SK-N-SH treated with all-trans-retinoic acid at 6 μM for 48 hours (cell line): ENCODE results near the gene ABHD17B.
A peak's percentile ranks its signal among the peaks of the same experiment; 100 is the strongest.

Source experiments
- ATAC-seq: fragments of 200-7000 bp; cut with Tn5 transposase; 3 replicates; pipeline ENCODE4 v1.9.1; 2020; ENCODE audit warnings: mild to moderate bottlenecking, moderate library complexity
- ARNTL ChIP-seq: fragments of 450-650 bp; formaldehyde crosslinking; IDR thresholded peaks from 2 replicates; pipeline ENCODE4 v1.5.0; 2020; ENCODE audit warnings: low read depth, mild to moderate bottlenecking, moderate library complexity, borderline replicate concordance
- BACH2 ChIP-seq: fragments of 250-450 bp; sonication (Bioruptor Pico); IDR thresholded peaks from 2 replicates; pipeline ENCODE4 v1.9.0; 2021; ENCODE audit warnings: mild to moderate bottlenecking, borderline replicate concordance
- CSDC2 ChIP-seq: fragments of 250-450 bp; sonication (Bioruptor Pico); IDR thresholded peaks from 2 replicates; pipeline ENCODE4 v1.5.0; 2020; ENCODE audit warnings: mild to moderate bottlenecking, moderate library complexity
- ESRRG ChIP-seq: fragments of 250-450 bp; sonication (Bioruptor Pico); IDR thresholded peaks from 2 replicates; pipeline ENCODE4 v1.6.1; 2021; ENCODE audit warnings: mild to moderate bottlenecking
- OSR1 ChIP-seq: fragments of 250-450 bp; sonication (Bioruptor Pico); IDR thresholded peaks from 2 replicates; pipeline ENCODE4 v1.8.0; 2022; ENCODE audit warnings: moderate library complexity, mild to moderate bottlenecking, inconsistent platforms
- PPARA ChIP-seq: fragments of 250-450 bp; sonication (Bioruptor Pico); IDR thresholded peaks from 2 replicates; pipeline ENCODE4 v1.5.0; 2020; ENCODE audit warnings: mild to moderate bottlenecking, borderline replicate concordance
- RARB ChIP-seq: fragments of 250-450 bp; sonication (Bioruptor Pico); IDR thresholded peaks from 2 replicates; pipeline ENCODE4 v1.8.0; 2021; ENCODE audit warnings: mild to moderate bottlenecking, moderate library complexity
- TCF4 ChIP-seq: fragments of 250-450 bp; sonication (Bioruptor Pico); IDR thresholded peaks from 2 replicates; pipeline ENCODE4 v1.8.0; 2021; ENCODE audit warnings: mild to moderate bottlenecking, moderate library complexity, borderline replicate concordance
- TOX ChIP-seq: fragments of 250-450 bp; sonication (Bioruptor Pico); IDR thresholded peaks from 2 replicates; pipeline ENCODE4 v1.8.0; 2021; ENCODE audit warnings: mild to moderate bottlenecking, moderate library complexity, borderline replicate concordance
- ZFP3 ChIP-seq: fragments of 250-450 bp; sonication (Bioruptor Pico); IDR thresholded peaks from 2 replicates; pipeline ENCODE4 v1.5.0; 2020; ENCODE audit warnings: mild to moderate bottlenecking, moderate library complexity
- ZFP30 ChIP-seq: fragments of 450-650 bp; formaldehyde crosslinking; IDR thresholded peaks from 2 replicates; pipeline ENCODE4 v1.5.0; 2022; ENCODE audit warnings: mild to moderate bottlenecking, moderate library complexity
- ZNF565 ChIP-seq: fragments of 450-650 bp; formaldehyde crosslinking; conservative IDR thresholded peaks from 2 replicates; pipeline ENCODE4 v1.5.0; 2020; ENCODE audit warnings: low read depth, mild to moderate bottlenecking, moderate library complexity
- ZNF70 ChIP-seq: fragments of 450-650 bp; formaldehyde crosslinking; IDR thresholded peaks from 2 replicates; pipeline ENCODE4 v1.5.0; 2020; ENCODE audit warnings: mild to moderate bottlenecking, moderate library complexity
- TF ChIP-seq, protein P1 (sequence below): fragments of 250-450 bp; sonication (Bioruptor Pico); IDR thresholded peaks from 2 replicates; pipeline ENCODE4 v1.5.1; 2020; ENCODE audit warnings: low read depth, mild to moderate bottlenecking, moderate library complexity
- TF ChIP-seq, protein P2 (sequence below): fragments of 250-450 bp; sonication (Bioruptor Pico); IDR thresholded peaks from 2 replicates; pipeline ENCODE4 v1.5.0; 2020; ENCODE audit warnings: mild to moderate bottlenecking, moderate library complexity
- TF ChIP-seq, protein P3 (sequence below): fragments of 250-450 bp; sonication (Bioruptor Pico); IDR thresholded peaks from 2 replicates; pipeline ENCODE4 v1.8.0; 2021; ENCODE audit warnings: low read depth, mild to moderate bottlenecking, moderate library complexity, borderline replicate concordance
- TF ChIP-seq, protein P4 (sequence below): fragments of 250-450 bp; sonication (Bioruptor Pico); IDR thresholded peaks from 2 replicates; pipeline ENCODE4 v1.8.0; 2020; ENCODE audit warnings: mild to moderate bottlenecking, moderate library complexity, borderline replicate concordance

The ABHD17B gene

DNA sequence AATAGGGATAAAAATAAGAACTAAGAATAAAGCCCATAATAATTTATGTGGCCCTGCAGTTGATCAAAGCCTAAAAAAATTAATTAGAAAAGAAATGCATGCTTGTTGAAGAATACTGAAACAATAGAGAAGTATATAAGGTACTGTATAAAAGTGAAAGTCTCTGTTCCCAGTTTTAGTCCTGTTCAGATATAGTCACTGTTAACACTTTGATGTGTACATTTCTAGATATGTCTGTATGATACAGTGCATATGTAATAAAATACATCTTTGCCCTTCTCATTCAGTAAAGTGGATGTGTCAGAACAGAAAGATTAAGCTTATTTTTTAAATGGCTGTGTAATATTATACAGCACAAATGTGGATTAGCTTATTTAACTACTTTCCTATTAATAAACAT, 4.5 kb upstream of the ABHD17B start:
- no peak for ATAC-seq
- TF ChIP-seq, protein P1, sequence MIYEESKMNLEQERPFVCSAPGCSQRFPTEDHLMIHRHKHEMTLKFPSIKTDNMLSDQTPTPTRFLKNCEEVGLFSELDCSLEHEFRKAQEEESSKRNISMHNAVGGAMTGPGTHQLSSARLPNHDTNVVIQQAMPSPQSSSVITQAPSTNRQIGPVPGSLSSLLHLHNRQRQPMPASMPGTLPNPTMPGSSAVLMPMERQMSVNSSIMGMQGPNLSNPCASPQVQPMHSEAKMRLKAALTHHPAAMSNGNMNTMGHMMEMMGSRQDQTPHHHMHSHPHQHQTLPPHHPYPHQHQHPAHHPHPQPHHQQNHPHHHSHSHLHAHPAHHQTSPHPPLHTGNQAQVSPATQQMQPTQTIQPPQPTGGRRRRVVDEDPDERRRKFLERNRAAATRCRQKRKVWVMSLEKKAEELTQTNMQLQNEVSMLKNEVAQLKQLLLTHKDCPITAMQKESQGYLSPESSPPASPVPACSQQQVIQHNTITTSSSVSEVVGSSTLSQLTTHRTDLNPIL, result no peak
- TF ChIP-seq OSR1 (CRISPR knock-in tag) (no peak), ARNTL (no peak), ESRRG (CRISPR knock-in tag) (no peak), CSDC2 (CRISPR knock-in tag) (no peak), BACH2 (CRISPR knock-in tag) (no peak), ZNF565 (CRISPR knock-in tag) (no peak), PPARA (CRISPR knock-in tag) (no peak), ZFP3 (CRISPR knock-in tag) (no peak), ZFP30 (CRISPR knock-in tag) (no peak), RARB (CRISPR knock-in tag) (no peak), ZNF70 (no peak)
- TF ChIP-seq, protein P2, sequence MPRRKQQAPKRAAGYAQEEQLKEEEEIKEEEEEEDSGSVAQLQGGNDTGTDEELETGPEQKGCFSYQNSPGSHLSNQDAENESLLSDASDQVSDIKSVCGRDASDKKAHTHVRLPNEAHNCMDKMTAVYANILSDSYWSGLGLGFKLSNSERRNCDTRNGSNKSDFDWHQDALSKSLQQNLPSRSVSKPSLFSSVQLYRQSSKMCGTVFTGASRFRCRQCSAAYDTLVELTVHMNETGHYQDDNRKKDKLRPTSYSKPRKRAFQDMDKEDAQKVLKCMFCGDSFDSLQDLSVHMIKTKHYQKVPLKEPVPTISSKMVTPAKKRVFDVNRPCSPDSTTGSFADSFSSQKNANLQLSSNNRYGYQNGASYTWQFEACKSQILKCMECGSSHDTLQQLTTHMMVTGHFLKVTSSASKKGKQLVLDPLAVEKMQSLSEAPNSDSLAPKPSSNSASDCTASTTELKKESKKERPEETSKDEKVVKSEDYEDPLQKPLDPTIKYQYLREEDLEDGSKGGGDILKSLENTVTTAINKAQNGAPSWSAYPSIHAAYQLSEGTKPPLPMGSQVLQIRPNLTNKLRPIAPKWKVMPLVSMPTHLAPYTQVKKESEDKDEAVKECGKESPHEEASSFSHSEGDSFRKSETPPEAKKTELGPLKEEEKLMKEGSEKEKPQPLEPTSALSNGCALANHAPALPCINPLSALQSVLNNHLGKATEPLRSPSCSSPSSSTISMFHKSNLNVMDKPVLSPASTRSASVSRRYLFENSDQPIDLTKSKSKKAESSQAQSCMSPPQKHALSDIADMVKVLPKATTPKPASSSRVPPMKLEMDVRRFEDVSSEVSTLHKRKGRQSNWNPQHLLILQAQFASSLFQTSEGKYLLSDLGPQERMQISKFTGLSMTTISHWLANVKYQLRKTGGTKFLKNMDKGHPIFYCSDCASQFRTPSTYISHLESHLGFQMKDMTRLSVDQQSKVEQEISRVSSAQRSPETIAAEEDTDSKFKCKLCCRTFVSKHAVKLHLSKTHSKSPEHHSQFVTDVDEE (CRISPR knock-in tag), result no peak
- TF ChIP-seq, protein P3, sequence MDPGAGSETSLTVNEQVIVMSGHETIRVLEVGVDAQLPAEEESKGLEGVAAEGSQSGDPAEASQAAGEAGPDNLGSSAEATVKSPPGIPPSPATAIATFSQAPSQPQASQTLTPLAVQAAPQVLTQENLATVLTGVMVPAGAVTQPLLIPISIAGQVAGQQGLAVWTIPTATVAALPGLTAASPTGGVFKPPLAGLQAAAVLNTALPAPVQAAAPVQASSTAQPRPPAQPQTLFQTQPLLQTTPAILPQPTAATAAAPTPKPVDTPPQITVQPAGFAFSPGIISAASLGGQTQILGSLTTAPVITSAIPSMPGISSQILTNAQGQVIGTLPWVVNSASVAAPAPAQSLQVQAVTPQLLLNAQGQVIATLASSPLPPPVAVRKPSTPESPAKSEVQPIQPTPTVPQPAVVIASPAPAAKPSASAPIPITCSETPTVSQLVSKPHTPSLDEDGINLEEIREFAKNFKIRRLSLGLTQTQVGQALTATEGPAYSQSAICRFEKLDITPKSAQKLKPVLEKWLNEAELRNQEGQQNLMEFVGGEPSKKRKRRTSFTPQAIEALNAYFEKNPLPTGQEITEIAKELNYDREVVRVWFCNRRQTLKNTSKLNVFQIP (CRISPR knock-in tag), result no peak
- TF ChIP-seq, protein P4, sequence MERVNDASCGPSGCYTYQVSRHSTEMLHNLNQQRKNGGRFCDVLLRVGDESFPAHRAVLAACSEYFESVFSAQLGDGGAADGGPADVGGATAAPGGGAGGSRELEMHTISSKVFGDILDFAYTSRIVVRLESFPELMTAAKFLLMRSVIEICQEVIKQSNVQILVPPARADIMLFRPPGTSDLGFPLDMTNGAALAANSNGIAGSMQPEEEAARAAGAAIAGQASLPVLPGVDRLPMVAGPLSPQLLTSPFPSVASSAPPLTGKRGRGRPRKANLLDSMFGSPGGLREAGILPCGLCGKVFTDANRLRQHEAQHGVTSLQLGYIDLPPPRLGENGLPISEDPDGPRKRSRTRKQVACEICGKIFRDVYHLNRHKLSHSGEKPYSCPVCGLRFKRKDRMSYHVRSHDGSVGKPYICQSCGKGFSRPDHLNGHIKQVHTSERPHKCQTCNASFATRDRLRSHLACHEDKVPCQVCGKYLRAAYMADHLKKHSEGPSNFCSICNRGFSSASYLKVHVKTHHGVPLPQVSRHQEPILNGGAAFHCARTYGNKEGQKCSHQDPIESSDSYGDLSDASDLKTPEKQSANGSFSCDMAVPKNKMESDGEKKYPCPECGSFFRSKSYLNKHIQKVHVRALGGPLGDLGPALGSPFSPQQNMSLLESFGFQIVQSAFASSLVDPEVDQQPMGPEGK (CRISPR knock-in tag), result no peak

DNA sequence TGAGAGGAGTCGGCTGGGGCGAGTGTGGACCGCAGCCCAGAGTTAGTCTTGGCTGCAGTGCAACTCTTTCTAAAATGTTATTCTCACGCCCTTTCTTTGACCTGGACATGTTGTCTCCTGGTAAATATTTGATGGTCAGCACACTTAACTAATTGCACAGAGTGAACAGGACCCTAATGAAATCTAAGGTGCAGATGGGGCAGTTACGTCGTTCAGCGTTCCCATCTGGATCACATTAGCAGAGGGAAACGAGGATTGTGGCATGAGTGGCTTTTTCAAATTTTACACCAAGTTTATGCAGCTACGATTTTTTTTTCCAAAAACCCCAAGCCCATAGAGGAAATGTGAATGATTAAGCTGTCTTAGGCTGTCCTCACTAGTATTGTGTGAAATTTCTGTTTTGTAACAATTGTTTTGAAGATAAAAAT, 929 bp upstream of the ABHD17B start:
- peak; percentile 4 for ATAC-seq
- TF ChIP-seq TCF4 (CRISPR knock-in tag), result peak; percentile 65; the same call in 1 of the 2 replicates
- TF ChIP-seq, protein P2 (CRISPR knock-in tag), result no peak

DNA sequence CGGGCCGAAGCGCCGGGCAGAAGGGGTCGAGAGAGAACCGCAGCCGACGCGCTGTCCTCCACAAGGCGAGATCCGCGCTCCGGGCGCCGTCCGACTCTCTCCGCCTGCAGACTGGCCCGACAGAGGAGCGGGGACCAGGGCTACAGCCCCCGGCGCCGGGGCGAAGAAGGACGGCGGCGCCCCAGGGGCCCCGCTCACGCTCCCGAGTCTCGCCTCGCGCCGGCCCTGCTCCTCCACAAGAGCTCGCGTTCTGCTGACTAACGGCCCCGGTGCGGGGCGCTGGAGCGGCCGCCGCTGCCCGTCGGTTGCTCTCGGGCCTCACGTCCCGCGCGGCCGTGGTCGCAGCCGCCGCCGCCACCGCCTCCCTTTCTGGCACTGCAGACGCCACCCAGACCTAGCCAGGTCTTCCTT, 338 bp downstream of the ABHD17B start:
- no peak for TF ChIP-seq ARNTL

DNA sequence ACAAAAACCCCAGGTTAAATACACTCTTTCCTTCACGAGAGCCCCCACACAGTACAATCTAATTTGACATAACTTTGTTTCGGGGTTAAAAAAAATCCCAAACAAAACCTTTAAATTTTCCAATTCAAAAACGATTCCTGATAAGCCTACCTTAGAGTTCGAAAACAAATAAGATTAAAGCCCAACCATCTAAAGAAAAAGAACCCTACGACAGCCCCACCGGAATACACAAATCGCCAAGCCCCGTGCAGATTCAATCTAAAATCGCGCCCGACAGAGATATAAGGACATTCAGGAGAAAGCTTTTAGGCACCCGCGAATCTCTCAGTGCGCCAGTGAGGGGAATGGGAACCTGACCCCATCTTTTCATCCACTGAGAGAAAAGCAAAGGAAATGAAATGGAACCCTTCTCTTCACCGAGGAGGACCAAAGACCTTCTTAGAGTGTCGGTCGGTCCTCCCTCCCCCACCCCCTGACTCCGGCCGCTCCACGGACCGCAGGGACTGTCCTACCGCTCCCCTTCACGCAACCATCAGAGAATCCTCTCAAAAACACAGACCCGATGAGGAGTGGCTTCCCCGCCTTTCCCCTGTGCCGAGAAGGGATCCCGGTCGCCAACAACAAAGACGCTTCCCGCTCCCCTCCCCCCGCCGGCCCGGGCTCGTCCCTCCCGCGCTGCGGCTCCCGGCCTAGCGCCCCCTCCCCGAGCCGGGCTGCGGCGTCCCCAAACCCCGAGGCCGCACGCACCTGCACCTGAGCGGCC, 925 bp downstream of the ABHD17B start:
- ATAC-seq, result peak; percentile 1
- TF ChIP-seq ZFP30 (CRISPR knock-in tag) (no peak), ZNF565 (CRISPR knock-in tag) (no peak), ESRRG (CRISPR knock-in tag) (no peak), CSDC2 (CRISPR knock-in tag) (no peak), OSR1 (CRISPR knock-in tag) (no peak), RARB (CRISPR knock-in tag) (no peak), TOX (CRISPR knock-in tag) (no peak), ZFP3 (CRISPR knock-in tag) (no peak), ARNTL (no peak), ZNF70 (no peak)
- TF ChIP-seq, protein P2 (CRISPR knock-in tag), result no peak
- TF ChIP-seq, protein P1, result no peak

More for the DNA sequence above, 338 bp downstream of the ABHD17B start:
- ATAC-seq, result peak; percentile 19; the same call in 2 of the 3 replicates
